GM12874 (cell line): ENCODE results near the gene KLHDC2.

Experiments
- CTCF ChIP-seq: IDR thresholded peaks from 2 replicates; pipeline ENCODE4 v1.5.1; 2011; ENCODE audit warnings: low read depth, mild to moderate bottlenecking, control low read depth, low read length, moderate library complexity; ENCODE audit not compliant: insufficient read depth

KLHDC2 gene

GRCh38 chr14:49808780-49809179 lies 40.8 kb downstream of the KLHDC2 start:
- no peak for TF ChIP-seq CTCF

- no peak for TF ChIP-seq CTCF
These were observed 48.9 kb downstream of the KLHDC2 start for GRCh38 chr14:49816844-49817243.

- no peak for TF ChIP-seq CTCF
These were observed 52.2 kb downstream of the KLHDC2 start for GRCh38 chr14:49820176-49820575.

- no peak for TF ChIP-seq CTCF
These were observed 60.7 kb downstream of the KLHDC2 start for GRCh38 chr14:49828640-49829039.
